ENCODE measurements around the gene AFAP1L1.

Gene AFAP1L1

GRCh38 chr5:149294872-149295829 lies 23.5 kb downstream of the AFAP1L1 start:
- Mint-ChIP-seq H3K36me3 (no peaks in the 10 kb centered on the region), H3K27me3 (no peaks in the 10 kb centered on the region), H3K4me1 (ENCODE audit: low read depth) (peaks cover 49% of the 10 kb centered on the region), H3K9me3 (ENCODE audit: low read depth) (no peaks in the 10 kb centered on the region), H3K27ac (no peak overlapping the region), H3K4me3 (peak overlapping the region; percentile 52)

- Mint-ChIP-seq H3K4me1 (ENCODE audit: low read depth) (peaks cover 49% of the 10 kb centered on the region), H3K36me3 (no peaks in the 10 kb centered on the region), H3K27ac (no peak overlapping the region), H3K27me3 (no peaks in the 10 kb centered on the region), H3K9me3 (ENCODE audit: low read depth) (no peaks in the 10 kb centered on the region), H3K4me3 (no peak overlapping the region)
Measured at GRCh38 chr5:149297340-149298025, 25.8 kb downstream of the AFAP1L1 start.

- H3K36me3 Mint-ChIP-seq: no peaks in the 10 kb centered on the region
- peak overlapping the region; percentile 2 for H3K4me3 Mint-ChIP-seq
- H3K9me3 Mint-ChIP-seq (ENCODE audit: low read depth): no peaks in the 10 kb centered on the region
- no peaks in the 10 kb centered on the region for H3K27me3 Mint-ChIP-seq
- H3K27ac Mint-ChIP-seq: no peak overlapping the region
- peaks cover 49% of the 10 kb centered on the region for H3K4me1 Mint-ChIP-seq (ENCODE audit: low read depth)
Measured at GRCh38 chr5:149298163-149298562, 26.5 kb downstream of the AFAP1L1 start.

GRCh38 chr5:149298842-149299404 lies 27.3 kb downstream of the AFAP1L1 start:
- peaks cover 49% of the 10 kb centered on the region for H3K4me1 Mint-ChIP-seq (ENCODE audit: low read depth)
- H3K27me3 Mint-ChIP-seq: no peaks in the 10 kb centered on the region
- H3K36me3 Mint-ChIP-seq: no peaks in the 10 kb centered on the region
- no peak overlapping the region for H3K27ac Mint-ChIP-seq
- no peaks in the 10 kb centered on the region for H3K9me3 Mint-ChIP-seq (ENCODE audit: low read depth)
- H3K4me3 Mint-ChIP-seq: no peak overlapping the region

GRCh38 chr5:149299451-149300054 lies 27.9 kb downstream of the AFAP1L1 start:
- no peak overlapping the region for H3K27ac Mint-ChIP-seq
- H3K4me1 Mint-ChIP-seq (ENCODE audit: low read depth): peaks cover 45% of the 10 kb centered on the region
- H3K27me3 Mint-ChIP-seq: no peaks in the 10 kb centered on the region
- H3K9me3 Mint-ChIP-seq (ENCODE audit: low read depth): no peaks in the 10 kb centered on the region
- H3K4me3 Mint-ChIP-seq: no peak overlapping the region
- no peaks in the 10 kb centered on the region for H3K36me3 Mint-ChIP-seq

GRCh38 chr5:149300441-149300840 lies 28.8 kb downstream of the AFAP1L1 start:
- Mint-ChIP-seq H3K27me3 (no peaks in the 10 kb centered on the region), H3K4me1 (ENCODE audit: low read depth) (peaks cover 36% of the 10 kb centered on the region), H3K36me3 (no peaks in the 10 kb centered on the region), H3K4me3 (no peak overlapping the region), H3K27ac (no peak overlapping the region), H3K9me3 (ENCODE audit: low read depth) (no peaks in the 10 kb centered on the region)

GRCh38 chr5:149301049-149301743 lies 29.5 kb downstream of the AFAP1L1 start:
- no peak overlapping the region for H3K4me3 Mint-ChIP-seq
- no peak overlapping the region for H3K27ac Mint-ChIP-seq
- no peaks in the 10 kb centered on the region for H3K9me3 Mint-ChIP-seq (ENCODE audit: low read depth)
- no peaks in the 10 kb centered on the region for H3K27me3 Mint-ChIP-seq
- H3K4me1 Mint-ChIP-seq (ENCODE audit: low read depth): peaks cover 32% of the 10 kb centered on the region
- no peaks in the 10 kb centered on the region for H3K36me3 Mint-ChIP-seq

- Mint-ChIP-seq H3K36me3 (no peaks in the 10 kb centered on the region), H3K27ac (no peak overlapping the region), H3K4me1 (ENCODE audit: low read depth) (peaks cover 25% of the 10 kb centered on the region), H3K27me3 (no peaks in the 10 kb centered on the region), H3K9me3 (ENCODE audit: low read depth) (no peaks in the 10 kb centered on the region), H3K4me3 (no peak overlapping the region)
Measured at GRCh38 chr5:149301744-149302380, 30.2 kb downstream of the AFAP1L1 start.

- Mint-ChIP-seq H3K4me1 (ENCODE audit: low read depth) (peaks cover 20% of the 10 kb centered on the region), H3K9me3 (ENCODE audit: low read depth) (no peaks in the 10 kb centered on the region), H3K27me3 (no peaks in the 10 kb centered on the region), H3K27ac (no peak overlapping the region), H3K4me3 (no peak overlapping the region), H3K36me3 (no peaks in the 10 kb centered on the region)
Measured at GRCh38 chr5:149302641-149303040, 31.0 kb downstream of the AFAP1L1 start.

GRCh38 chr5:149303210-149303609 lies 31.6 kb downstream of the AFAP1L1 start:
- H3K4me1 Mint-ChIP-seq (ENCODE audit: low read depth): peaks cover 15% of the 10 kb centered on the region
- no peaks in the 10 kb centered on the region for H3K9me3 Mint-ChIP-seq (ENCODE audit: low read depth)
- no peaks in the 10 kb centered on the region for H3K36me3 Mint-ChIP-seq
- H3K27ac Mint-ChIP-seq: no peak overlapping the region
- no peak overlapping the region for H3K4me3 Mint-ChIP-seq
- no peaks in the 10 kb centered on the region for H3K27me3 Mint-ChIP-seq

GRCh38 chr5:149304195-149305078 lies 32.8 kb downstream of the AFAP1L1 start:
- Mint-ChIP-seq H3K4me1 (ENCODE audit: low read depth) (peaks cover 5% of the 10 kb centered on the region), H3K27ac (no peak overlapping the region), H3K9me3 (ENCODE audit: low read depth) (no peaks in the 10 kb centered on the region), H3K27me3 (no peaks in the 10 kb centered on the region), H3K4me3 (no peak overlapping the region), H3K36me3 (no peaks in the 10 kb centered on the region)

- no peak overlapping the region for H3K4me3 Mint-ChIP-seq
- H3K27ac Mint-ChIP-seq: no peak overlapping the region
- H3K4me1 Mint-ChIP-seq (ENCODE audit: low read depth): no peaks in the 10 kb centered on the region
- no peaks in the 10 kb centered on the region for H3K9me3 Mint-ChIP-seq (ENCODE audit: low read depth)
- no peaks in the 10 kb centered on the region for H3K27me3 Mint-ChIP-seq
- no peaks in the 10 kb centered on the region for H3K36me3 Mint-ChIP-seq
Measured at GRCh38 chr5:149309354-149309753, 37.7 kb downstream of the AFAP1L1 start.

- Mint-ChIP-seq H3K27ac (no peak overlapping the region), H3K4me1 (ENCODE audit: low read depth) (no peaks in the 10 kb centered on the region), H3K36me3 (no peaks in the 10 kb centered on the region), H3K9me3 (ENCODE audit: low read depth) (no peaks in the 10 kb centered on the region), H3K4me3 (no peak overlapping the region), H3K27me3 (no peaks in the 10 kb centered on the region)
Measured at GRCh38 chr5:149310488-149310887, 38.8 kb downstream of the AFAP1L1 start.

Measured in activated naive CD8-positive, alpha-beta T cell (primary cell).